Measurements from ENCODE around the gene METTL4. TPM values are rescaled to one million over a fixed set of nuclear protein-coding genes. Genes with fewer than 3 reads are reported as not detected.

Gene METTL4
- total RNA-seq, result 10 to 100 TPM; 20.3 to 25.5 TPM

GRCh38 chr18:2571200-2572170 is at the start of gene METTL4, which contains the start of gene NDC80:
Gene METTL4, minus strand, starts transcription at chr18:2571505. Its CDS starts 4,289 bp downstream, at chr18:2567216.
Gene NDC80, plus strand, starts transcription at chr18:2571557. Its CDS starts 1,429 bp downstream, at chr18:2572986.
- H3K36me3 Mint-ChIP-seq (ENCODE audit: low read depth), result peaks cover 57% of the 10 kb centered on the region
- H3K9me3 Mint-ChIP-seq, result no peaks in the 10 kb centered on the region
- H3K4me1 Mint-ChIP-seq, result peaks cover 65% of the 10 kb centered on the region
- ChIA-PET POLR2A (interaction anchor here (0.6 to 1.0 kb wide), 2 partner anchors 69 to 84 kb away, joined by 3 to 4 read pairs; partner anchors contain the start of gene SMCHD1), CTCF (interaction anchor here (0.6 kb wide), 1 partner anchor 115 kb away, joined by 4 read pairs; no protein-coding TSS in a partner anchor)
- DNase-seq, result peak; percentile 86
- H3K27me3 Mint-ChIP-seq, result no peaks in the 10 kb centered on the region
- peak within 1 kb of the TSS; percentile 96 for H3K4me3 Mint-ChIP-seq
- peak within 1 kb of the TSS; percentile 99 for H3K27ac Mint-ChIP-seq

GRCh38 chr18:2618009-2618408 is 46.7 kb upstream of the METTL4 start:
- H3K36me3 Mint-ChIP-seq (ENCODE audit: low read depth), result peaks cover 40% of the 10 kb centered on the region
- ChIA-PET CTCF (interaction anchor here (1.1 kb wide), 1 partner anchor 11 kb away, joined by 3 read pairs; no protein-coding TSS in a partner anchor), POLR2A (no interaction called here)
- H3K4me1 Mint-ChIP-seq, result no peaks in the 10 kb centered on the region
- H3K27me3 Mint-ChIP-seq, result no peaks in the 10 kb centered on the region
- H3K27ac Mint-ChIP-seq, result no peak overlapping the region
- no peaks in the 10 kb centered on the region for H3K9me3 Mint-ChIP-seq
- H3K4me3 Mint-ChIP-seq, result no peak overlapping the region
- DNase-seq, result no peak

- DNase-seq, result no peak
- Mint-ChIP-seq H3K27ac (peak overlapping the region; percentile 25), H3K27me3 (no peaks in the 10 kb centered on the region), H3K4me3 (no peak overlapping the region), H3K36me3 (ENCODE audit: low read depth) (peaks cover 45% of the 10 kb centered on the region), H3K9me3 (no peaks in the 10 kb centered on the region), H3K4me1 (peaks cover 1% of the 10 kb centered on the region)
- POLR2A ChIA-PET, result no interaction called here
- CTCF ChIA-PET, result interaction anchor here (1.1 kb wide), 1 partner anchor 10 kb away, joined by 3 read pairs; no protein-coding TSS in a partner anchor
These were observed 46.2 kb upstream of the METTL4 start for GRCh38 chr18:2617401-2617998.

- Mint-ChIP-seq H3K27ac (no peak overlapping the region), H3K4me3 (no peak overlapping the region), H3K36me3 (ENCODE audit: low read depth) (peaks cover 77% of the 10 kb centered on the region), H3K4me1 (peaks cover 13% of the 10 kb centered on the region), H3K27me3 (no peaks in the 10 kb centered on the region), H3K9me3 (no peaks in the 10 kb centered on the region)
- DNase-seq, result no peak
- ChIA-PET POLR2A (no interaction called here), CTCF (interaction anchor here (0.9 to 1.0 kb wide), 2 partner anchors 10 to 12 kb away, joined by 3 read pairs; no protein-coding TSS in a partner anchor)
These were observed 41.7 kb upstream of the METTL4 start for GRCh38 chr18:2612996-2613395.

- Mint-ChIP-seq H3K27me3 (no peaks in the 10 kb centered on the region), H3K9me3 (no peaks in the 10 kb centered on the region), H3K36me3 (ENCODE audit: low read depth) (peaks cover 75% of the 10 kb centered on the region), H3K4me3 (no peak overlapping the region), H3K27ac (no peak overlapping the region), H3K4me1 (peaks cover 27% of the 10 kb centered on the region)
- ChIA-PET POLR2A (no interaction called here), CTCF (no interaction called here)
- no peak for DNase-seq
These were observed 39.2 kb upstream of the METTL4 start for GRCh38 chr18:2610549-2610948.

GRCh38 chr18:2609604-2610003 is 38.3 kb upstream of the METTL4 start:
- no peak for DNase-seq
- Mint-ChIP-seq H3K27me3 (no peaks in the 10 kb centered on the region), H3K4me3 (no peak overlapping the region), H3K9me3 (no peaks in the 10 kb centered on the region), H3K36me3 (ENCODE audit: low read depth) (peaks cover 74% of the 10 kb centered on the region), H3K27ac (peak overlapping the region; percentile 17), H3K4me1 (peaks cover 37% of the 10 kb centered on the region)
- ChIA-PET POLR2A (no interaction called here), CTCF (interaction anchor here (0.8 kb wide), 1 partner anchor 16 kb away, joined by 3 read pairs; no protein-coding TSS in a partner anchor)

GRCh38 chr18:2606335-2606734 is 35.0 kb upstream of the METTL4 start:
- peaks cover 55% of the 10 kb centered on the region for H3K4me1 Mint-ChIP-seq
- peak overlapping the region; percentile 89 for H3K27ac Mint-ChIP-seq
- H3K36me3 Mint-ChIP-seq (ENCODE audit: low read depth), result peaks cover 75% of the 10 kb centered on the region
- POLR2A ChIA-PET, result no interaction called here
- H3K4me3 Mint-ChIP-seq, result peak overlapping the region; percentile 61
- no peaks in the 10 kb centered on the region for H3K9me3 Mint-ChIP-seq
- no peaks in the 10 kb centered on the region for H3K27me3 Mint-ChIP-seq
- CTCF ChIA-PET, result interaction anchor here (0.9 to 1.8 kb wide), 5 partner anchors 20 to 147 kb away, joined by 3 to 5 read pairs (median 4); no protein-coding TSS in a partner anchor
- DNase-seq, result no peak

- H3K27ac Mint-ChIP-seq, result peak overlapping the region; percentile 69
- ChIA-PET POLR2A (no interaction called here), CTCF (interaction anchor here (0.7 to 1.0 kb wide), 2 partner anchors 11 to 98 kb away, joined by 3 read pairs; no protein-coding TSS in a partner anchor)
- peaks cover 73% of the 10 kb centered on the region for H3K36me3 Mint-ChIP-seq (ENCODE audit: low read depth)
- no peaks in the 10 kb centered on the region for H3K9me3 Mint-ChIP-seq
- H3K4me1 Mint-ChIP-seq, result peaks cover 56% of the 10 kb centered on the region
- no peak overlapping the region for H3K4me3 Mint-ChIP-seq
- no peaks in the 10 kb centered on the region for H3K27me3 Mint-ChIP-seq
- no peak for DNase-seq
These were observed 31.5 kb upstream of the METTL4 start for GRCh38 chr18:2602844-2603243.

GRCh38 chr18:2597639-2598038 is 26.3 kb upstream of the METTL4 start:
- ChIA-PET CTCF (no interaction called here), POLR2A (no interaction called here)
- Mint-ChIP-seq H3K4me1 (peaks cover 51% of the 10 kb centered on the region), H3K36me3 (ENCODE audit: low read depth) (peaks cover 74% of the 10 kb centered on the region), H3K27ac (peak overlapping the region; percentile 73), H3K4me3 (no peak overlapping the region), H3K9me3 (peaks cover 4% of the 10 kb centered on the region), H3K27me3 (no peaks in the 10 kb centered on the region)
- no peak for DNase-seq

GRCh38 chr18:2590303-2590702 is 19.0 kb upstream of the METTL4 start:
- H3K27ac Mint-ChIP-seq, result peak overlapping the region; percentile 88
- peaks cover 62% of the 10 kb centered on the region for H3K4me1 Mint-ChIP-seq
- ChIA-PET CTCF (interaction anchor here (4.3 kb wide), 1 partner anchor 16 kb away, joined by 19 read pairs; no protein-coding TSS in a partner anchor), POLR2A (no interaction called here)
- peak overlapping the region; percentile 28 for H3K4me3 Mint-ChIP-seq
- no peaks in the 10 kb centered on the region for H3K27me3 Mint-ChIP-seq
- peaks cover 77% of the 10 kb centered on the region for H3K36me3 Mint-ChIP-seq (ENCODE audit: low read depth)
- no peaks in the 10 kb centered on the region for H3K9me3 Mint-ChIP-seq
- DNase-seq, result no peak

GRCh38 chr18:2589345-2590068 is 18.2 kb upstream of the METTL4 start:
- no peaks in the 10 kb centered on the region for H3K9me3 Mint-ChIP-seq
- peak overlapping the region; percentile 28 for H3K4me3 Mint-ChIP-seq
- H3K27ac Mint-ChIP-seq, result peak overlapping the region; percentile 88
- peaks cover 77% of the 10 kb centered on the region for H3K36me3 Mint-ChIP-seq (ENCODE audit: low read depth)
- no peak for DNase-seq
- no peaks in the 10 kb centered on the region for H3K27me3 Mint-ChIP-seq
- ChIA-PET POLR2A (no interaction called here), CTCF (interaction anchor here (1.2 to 4.3 kb wide), 4 partner anchors 10 to 67 kb away, joined by 4 to 19 read pairs (median 5); partner anchors contain the start of gene SMCHD1)
- peaks cover 58% of the 10 kb centered on the region for H3K4me1 Mint-ChIP-seq

GRCh38 chr18:2588666-2589344 is 17.5 kb upstream of the METTL4 start:
- H3K4me1 Mint-ChIP-seq, result peaks cover 51% of the 10 kb centered on the region
- no peaks in the 10 kb centered on the region for H3K27me3 Mint-ChIP-seq
- ChIA-PET POLR2A (no interaction called here), CTCF (interaction anchor here (1.1 to 4.3 kb wide), 5 partner anchors 10 to 67 kb away, joined by 3 to 19 read pairs (median 5); partner anchors contain the start of gene SMCHD1)
- H3K4me3 Mint-ChIP-seq, result peak overlapping the region; percentile 3
- DNase-seq, result no peak
- no peaks in the 10 kb centered on the region for H3K9me3 Mint-ChIP-seq
- peak overlapping the region; percentile 88 for H3K27ac Mint-ChIP-seq
- H3K36me3 Mint-ChIP-seq (ENCODE audit: low read depth), result peaks cover 72% of the 10 kb centered on the region
